AG04450 (cell line): ENCODE results near the gene IDUA. TPM values are rescaled to one million over a fixed set of nuclear protein-coding genes. Genes with fewer than 3 reads are reported as not detected.
"Not testable (repeated sequence)": the region's sequence is repeated elsewhere in the genome, so short reads cannot be mapped to it uniquely, and the experiment has no call there.

ENCODE experiments used
- CTCF ChIA-PET: fragments of 300-600, 350-600 bp; formaldehyde crosslinking; extraction: SDS; loops from one replicate; lab custom pipeline; 2022; ENCODE audit warnings: antibody characterized with exemption, inconsistent platforms; lab: Charles Lee
- POLR2A ChIA-PET: fragments of 350-600 bp; formaldehyde crosslinking; extraction: SDS; loops from one replicate; lab custom pipeline; 2021; ENCODE audit warnings: antibody characterized with exemption, inconsistent platforms; lab: Yijun Ruan, JAX
- DNase-seq: peaks from one replicate; pipeline ENCODE4 v3.0.0-alpha.2; 2011; ENCODE audit warnings: low read depth, low spot score
- H3K27ac ChIP-seq: one replicate; pipeline ENCODE4 v1.5.1; 2012; ENCODE audit warnings: low read depth, low read length, control low read depth
- H3K27me3 ChIP-seq: one replicate; pipeline ENCODE4 v1.6.0; 2012; ENCODE audit warnings: low read length; ENCODE audit not compliant: control insufficient read depth, insufficient read depth
- H3K4me3 ChIP-seq: 2 replicates; pipeline ENCODE4 v1.5.1; 2011; ENCODE audit warnings: mild to moderate bottlenecking, low read depth, low read length, control low read depth
- H3K9me3 ChIP-seq: 2 replicates; pipeline ENCODE4 v1.5.1; 2012; ENCODE audit warnings: low read length; ENCODE audit not compliant: control insufficient read depth, insufficient read depth
- polyA minus RNA-seq: library from RNA; depleted of rRNA, polyadenylated mRNA; stranded (reverse); fragments of >200 nt; gene quantifications from 2 replicates; pipeline ENCODE4 v1.2.3, GENCODE V29; 2011; rRNA and poly(A)+ RNA removed
- polyA plus RNA-seq: library from polyadenylated mRNA; depleted of rRNA; stranded (reverse); fragments of >200 nt; gene quantifications from 2 replicates; pipeline ENCODE4 v1.2.3, GENCODE V29; 2011; rRNA removed
- TF ChIP-seq, protein P1 (sequence below): IDR thresholded peaks from 2 replicates; pipeline ENCODE4 v1.5.1; 2011; ENCODE audit warnings: low read depth, low read length, control low read depth, inconsistent platforms

Gene IDUA
- polyA plus RNA-seq: 3.9 and 5.9 TPM in 2 replicates
- polyA minus RNA-seq: 1.7 and 3.4 TPM in 2 replicates

- no peaks in the 10 kb centered on the region for H3K27me3 ChIP-seq
- CTCF ChIA-PET: interaction anchor here (0.5 to 1.2 kb wide), 7 partner anchors 7 to 246 kb away, joined by 3 to 6 read pairs (median 5); no protein-coding TSS in a partner anchor
- H3K4me3 ChIP-seq: peak within 1 kb of the TSS; percentile 72
- POLR2A ChIA-PET: interaction anchor here (0.6 to 1.6 kb wide), 4 partner anchors 12 to 57 kb away, joined by 3 to 4 read pairs (median 3); no protein-coding TSS in a partner anchor
- H3K27ac ChIP-seq: no peak within 1 kb of the TSS
- DNase-seq: no peak
- TF ChIP-seq, protein P1, sequence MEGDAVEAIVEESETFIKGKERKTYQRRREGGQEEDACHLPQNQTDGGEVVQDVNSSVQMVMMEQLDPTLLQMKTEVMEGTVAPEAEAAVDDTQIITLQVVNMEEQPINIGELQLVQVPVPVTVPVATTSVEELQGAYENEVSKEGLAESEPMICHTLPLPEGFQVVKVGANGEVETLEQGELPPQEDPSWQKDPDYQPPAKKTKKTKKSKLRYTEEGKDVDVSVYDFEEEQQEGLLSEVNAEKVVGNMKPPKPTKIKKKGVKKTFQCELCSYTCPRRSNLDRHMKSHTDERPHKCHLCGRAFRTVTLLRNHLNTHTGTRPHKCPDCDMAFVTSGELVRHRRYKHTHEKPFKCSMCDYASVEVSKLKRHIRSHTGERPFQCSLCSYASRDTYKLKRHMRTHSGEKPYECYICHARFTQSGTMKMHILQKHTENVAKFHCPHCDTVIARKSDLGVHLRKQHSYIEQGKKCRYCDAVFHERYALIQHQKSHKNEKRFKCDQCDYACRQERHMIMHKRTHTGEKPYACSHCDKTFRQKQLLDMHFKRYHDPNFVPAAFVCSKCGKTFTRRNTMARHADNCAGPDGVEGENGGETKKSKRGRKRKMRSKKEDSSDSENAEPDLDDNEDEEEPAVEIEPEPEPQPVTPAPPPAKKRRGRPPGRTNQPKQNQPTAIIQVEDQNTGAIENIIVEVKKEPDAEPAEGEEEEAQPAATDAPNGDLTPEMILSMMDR: peak; percentile 58
- peaks cover 5% of the 10 kb centered on the region; the same call in 1 of the 2 replicates for H3K9me3 ChIP-seq
Measured at GRCh38 chr4:986879-987623, at the start of gene IDUA. IDUA (plus strand) TSS chr4:987044; CDS start chr4:987085, 41 bp downstream.

- H3K9me3 ChIP-seq, POLR2A ChIA-PET, H3K27ac ChIP-seq, CTCF ChIA-PET, DNase-seq, H3K27me3 ChIP-seq, H3K4me3 ChIP-seq: not testable (repeated sequence)
Measured at GRCh38 chr4:939508-939907, 47.3 kb upstream of the IDUA start.

- ChIA-PET CTCF (no interaction called here), POLR2A (no interaction called here)
- TF ChIP-seq, protein P1: no peak
- Histone ChIP-seq H3K27me3 (no peaks in the 10 kb centered on the region), H3K9me3 (no peaks in the 10 kb centered on the region; the same call in 1 of the 2 replicates), H3K4me3 (peak overlapping the region; percentile 20; the same call in 1 of the 2 replicates), H3K27ac (peak overlapping the region; percentile 2)
- no peak for DNase-seq
Measured at GRCh38 chr4:945274-946102, 41.4 kb upstream of the IDUA start.

GRCh38 chr4:946103-946450, 40.8 kb upstream of the IDUA start:
- no peak for DNase-seq
- ChIA-PET POLR2A (no interaction called here), CTCF (no interaction called here)
- Histone ChIP-seq H3K4me3 (no peak overlapping the region), H3K9me3 (no peaks in the 10 kb centered on the region; the same call in 1 of the 2 replicates), H3K27ac (no peak overlapping the region), H3K27me3 (no peaks in the 10 kb centered on the region)
- TF ChIP-seq, protein P1: no peak

DNA sequence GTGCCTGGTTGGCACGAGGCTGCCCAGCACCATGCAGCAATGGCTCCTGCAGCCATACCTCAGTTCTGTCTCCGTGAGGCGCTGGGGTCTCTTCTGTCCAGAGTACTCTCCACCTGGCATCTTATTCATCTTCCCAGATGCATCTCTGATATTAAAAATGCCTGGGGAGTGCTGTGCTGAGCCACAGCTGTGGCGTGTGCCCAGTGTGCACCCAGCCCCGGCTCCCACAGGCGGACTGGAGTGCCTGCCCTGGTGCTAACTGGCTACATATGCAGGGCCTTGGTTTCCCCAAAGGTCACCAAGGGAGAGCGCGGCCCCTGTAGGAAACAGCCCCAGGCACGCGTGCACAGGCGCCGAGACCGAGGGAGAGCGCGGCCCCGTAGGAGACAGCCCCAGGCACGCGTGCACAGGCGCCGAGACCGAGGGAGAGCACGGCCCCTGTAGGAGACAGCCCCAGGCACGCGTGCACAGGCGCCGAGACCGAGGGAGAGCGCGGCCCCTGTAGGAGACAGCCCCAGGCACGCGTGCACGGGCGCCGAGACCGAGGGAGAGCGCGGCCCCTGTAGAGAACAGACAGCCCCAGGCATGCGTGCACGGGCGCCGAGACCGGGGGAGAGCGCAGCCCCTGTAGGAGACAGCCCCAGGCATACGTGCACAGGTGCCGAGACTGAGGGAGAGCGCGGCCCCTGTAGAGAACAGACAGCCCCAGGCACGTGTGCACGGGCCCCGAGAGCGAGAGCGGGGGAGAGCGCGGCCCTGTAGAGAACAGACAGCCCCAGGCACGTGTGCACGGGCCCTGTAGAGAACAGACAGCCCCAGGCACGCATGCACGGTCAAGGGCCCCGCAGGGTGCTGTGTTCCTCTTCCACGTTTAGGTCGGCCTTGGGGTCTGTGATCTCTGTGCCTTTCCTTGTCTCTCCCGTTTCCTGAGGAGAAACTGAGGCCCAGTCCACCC, 40.0 kb upstream of the IDUA start:
- Histone ChIP-seq H3K9me3 (no peaks in the 10 kb centered on the region; the same call in 1 of the 2 replicates), H3K27ac (no peak overlapping the region), H3K27me3 (no peaks in the 10 kb centered on the region), H3K4me3 (no peak overlapping the region)
- no peak for DNase-seq
- TF ChIP-seq, protein P1: no peak
- CTCF ChIA-PET: no interaction called here
- POLR2A ChIA-PET: no interaction called here
